NCI-H2107 treated with DMSO at 0.1 percent for 48 hours (cell line): ENCODE results near the gene MR1.

Source experiments
- DNase-seq: peaks from one replicate; lab custom pipeline; 2025; ENCODE audit not compliant: unreplicated experiment; lab: John Stamatoyannopoulos, UW

MR1 gene

DNA sequence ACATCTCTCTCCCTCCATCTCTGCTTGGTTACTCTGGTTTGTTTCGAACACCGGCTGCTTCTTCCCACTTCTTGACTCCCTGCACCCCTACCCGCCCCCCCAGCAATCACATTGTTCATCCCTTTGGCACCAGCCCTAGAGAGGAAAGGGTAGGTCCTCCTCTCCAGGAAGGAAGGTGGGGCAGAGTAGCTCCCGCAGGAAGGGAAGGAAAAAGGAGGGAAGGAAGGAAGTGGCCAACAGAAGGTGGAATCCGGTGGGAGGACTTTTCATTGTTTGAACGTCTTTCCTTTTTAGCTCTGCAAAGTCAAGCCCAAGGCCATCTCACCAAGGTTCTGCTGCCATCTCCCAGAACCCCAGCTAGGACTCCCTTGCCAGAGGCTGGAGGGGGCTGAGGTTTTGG is 72.7 kb downstream of the MR1 start:
- DNase-seq, result no peak

DNA sequence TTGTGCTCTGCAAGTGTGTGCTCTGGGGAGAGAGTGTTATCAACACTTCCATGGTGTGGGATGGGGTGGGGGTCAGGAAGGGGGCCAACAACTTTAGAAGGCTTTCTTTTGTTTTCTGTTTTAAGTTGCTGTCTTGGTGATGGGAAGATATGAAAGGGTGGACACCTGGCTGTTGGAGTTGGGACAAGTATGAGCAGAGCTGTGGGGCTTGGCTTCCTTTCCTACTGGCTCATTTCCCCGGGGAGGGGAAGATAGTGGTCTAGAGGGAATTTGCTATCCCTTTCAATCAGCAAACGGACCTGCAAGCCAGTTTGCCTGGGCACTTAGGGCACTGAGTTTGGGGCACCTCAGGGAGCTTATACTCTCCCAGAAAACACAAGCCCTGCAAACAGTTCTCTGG is 73.9 kb downstream of the MR1 start:
- no peak for DNase-seq

DNA sequence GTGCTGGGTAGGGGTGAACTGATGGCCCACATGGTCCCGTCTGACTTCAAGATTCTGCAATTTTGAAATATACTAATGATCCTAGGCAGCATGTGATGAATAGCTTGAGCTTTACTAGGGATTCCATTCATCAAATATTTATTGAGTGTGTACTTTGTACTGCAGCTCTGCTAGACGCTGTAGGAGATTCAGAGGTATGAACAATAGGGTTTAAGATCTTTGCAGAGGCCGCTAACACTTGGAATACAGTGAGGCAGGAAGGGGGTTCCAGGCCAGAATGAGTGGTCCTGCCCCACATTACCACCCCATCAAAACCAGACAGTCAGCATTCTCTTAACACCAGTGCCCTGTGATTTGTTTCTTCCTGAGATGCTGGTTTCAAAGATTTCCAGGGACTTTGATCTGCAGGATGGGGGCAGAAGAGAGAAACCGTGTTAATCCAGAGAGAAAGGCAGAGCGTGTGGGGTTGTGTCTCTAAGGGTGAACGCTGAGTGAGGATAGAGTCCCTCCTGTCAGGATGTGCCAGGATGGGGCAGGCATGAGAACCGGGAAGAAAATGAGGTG is 74.6 kb downstream of the MR1 start:
- no peak for DNase-seq

DNA sequence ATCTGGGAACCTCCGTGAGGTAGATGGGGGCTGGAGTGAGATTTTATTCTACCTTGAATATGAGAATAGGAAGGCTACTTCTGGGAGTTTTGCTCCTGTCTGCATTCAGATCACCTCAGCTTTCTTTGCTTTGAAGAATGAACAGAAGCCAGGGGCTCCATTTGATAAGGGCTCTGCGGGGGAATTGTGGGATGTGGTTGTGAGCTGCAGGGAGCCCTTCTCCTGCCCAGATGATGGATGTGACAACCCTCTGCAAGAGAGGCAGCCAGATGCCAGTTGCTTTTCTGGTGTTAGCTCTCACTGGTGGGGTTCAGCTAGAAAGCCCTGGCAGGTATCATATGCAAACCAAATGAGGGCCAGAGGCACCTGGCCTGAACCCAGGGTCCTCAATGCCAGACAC is 76.2 kb downstream of the MR1 start:
- DNase-seq, result peak; percentile 65
